ENCODE measurements around the gene RXFP1. TPM values are rescaled to one million over a fixed set of nuclear protein-coding genes. Genes with fewer than 3 reads are reported as not detected.

Gene RXFP1
- total and polyA plus RNA-seq, 9 donors: 0.35 to 3.6 (median 0.73) TPM

- no peaks in the 10 kb centered on the region for H3K4me1 ChIP-seq (ENCODE audit: insufficient read depth)
- no peaks in the 10 kb centered on the region for H3K9me3 ChIP-seq
- H3K4me3 ChIP-seq: no peak overlapping the region
- TF ChIP-seq EP300 (IDR thresholded peaks at IDR 0.05) (no peak), POLR2A (IDR thresholded peaks at IDR 0.05) (no peak), CTCF (IDR thresholded peaks at IDR 0.05) (no peak)
- H3K36me3 ChIP-seq: no peaks in the 10 kb centered on the region
- intact Hi-C loops (cut with DNase I): no loop called here
- no peak overlapping the region for H3K27ac ChIP-seq
- 43 to 52% (median 48%) methylated on average over 2 of the region's 2 CpGs for WGBS, 3 donors
- DNase-seq: no peak
- no peaks in the 10 kb centered on the region for H3K27me3 ChIP-seq
Observed at GRCh38 chr4:158530381-158530780, 8.7 kb downstream of the RXFP1 start.

GRCh38 chr4:158530898-158531297 is 9.2 kb downstream of the RXFP1 start:
- intact Hi-C loops (cut with DNase I): no loop called here
- no peaks in the 10 kb centered on the region for H3K4me1 ChIP-seq (ENCODE audit: insufficient read depth)
- 77 to 83% (median 80%) methylated on average over 6 of the region's 6 CpGs for WGBS, 3 donors

GRCh38 chr4:158532556-158533231 is 11.0 kb downstream of the RXFP1 start:
- TF ChIP-seq EP300 (IDR thresholded peaks at IDR 0.05) (no peak), CTCF (IDR thresholded peaks at IDR 0.05) (no peak), POLR2A (IDR thresholded peaks at IDR 0.05) (no peak)
- Histone ChIP-seq H3K36me3 (no peaks in the 10 kb centered on the region), H3K4me1 (ENCODE audit: insufficient read depth) (no peaks in the 10 kb centered on the region), H3K27ac (no peak overlapping the region), H3K4me3 (no peak overlapping the region), H3K27me3 (no peaks in the 10 kb centered on the region), H3K9me3 (no peaks in the 10 kb centered on the region)
- no peak for DNase-seq
- WGBS, 3 donors: 57 to 64% (median 58%) methylated on average over 6 of the region's 6 CpGs
- intact Hi-C loops (cut with DNase I): no loop called here

More at GRCh38 chr4:158530898-158531297, 9.2 kb downstream of the RXFP1 start:
- H3K27ac ChIP-seq: no peak overlapping the region
- H3K36me3 ChIP-seq: no peaks in the 10 kb centered on the region
- DNase-seq: no peak
- H3K9me3 ChIP-seq: no peaks in the 10 kb centered on the region
- H3K27me3 ChIP-seq: no peaks in the 10 kb centered on the region
- TF ChIP-seq EP300 (IDR thresholded peaks at IDR 0.05) (no peak), POLR2A (IDR thresholded peaks at IDR 0.05) (no peak)
- H3K4me3 ChIP-seq: no peak overlapping the region

- Histone ChIP-seq H3K27me3 (no peaks in the 10 kb centered on the region), H3K4me3 (no peak overlapping the region), H3K4me1 (ENCODE audit: insufficient read depth) (no peaks in the 10 kb centered on the region), H3K36me3 (no peaks in the 10 kb centered on the region), H3K27ac (no peak overlapping the region), H3K9me3 (no peaks in the 10 kb centered on the region)
- intact Hi-C loops (cut with DNase I): no loop called here
- WGBS, 3 donors: 84 to 91% (median 89%) methylated on average over 3 of the region's 3 CpGs
- DNase-seq: no peak
- TF ChIP-seq EP300 (IDR thresholded peaks at IDR 0.05) (no peak), CTCF (IDR thresholded peaks at IDR 0.05) (no peak), POLR2A (IDR thresholded peaks at IDR 0.05) (no peak)
Observed at GRCh38 chr4:158534727-158535126, 13.0 kb downstream of the RXFP1 start.

GRCh38 chr4:158535130-158535614 is 13.5 kb downstream of the RXFP1 start:
- Histone ChIP-seq H3K4me1 (ENCODE audit: insufficient read depth) (no peaks in the 10 kb centered on the region), H3K9me3 (no peaks in the 10 kb centered on the region), H3K4me3 (no peak overlapping the region), H3K27ac (no peak overlapping the region), H3K27me3 (no peaks in the 10 kb centered on the region), H3K36me3 (no peaks in the 10 kb centered on the region)
- intact Hi-C loops (cut with DNase I): no loop called here
- TF ChIP-seq POLR2A (IDR thresholded peaks at IDR 0.05): no peak
- no peak for TF ChIP-seq EP300 (IDR thresholded peaks at IDR 0.05)
- TF ChIP-seq CTCF (IDR thresholded peaks at IDR 0.05): no peak
- 78 to 82% (median 81%) methylated on average over 4 of the region's 4 CpGs for WGBS, 3 donors
- no peak for DNase-seq

All from ovary (tissue), 9 donors.